Measurements from ENCODE around the gene BIVM. TPM values are rescaled to one million over a fixed set of nuclear protein-coding genes. Genes with fewer than 3 reads are reported as not detected.

The BIVM gene
- total and polyA plus RNA-seq, 2 of the 4 experiments (the other 2 are of a cell fraction) = 7.2 to 12.2 TPM

DNA sequence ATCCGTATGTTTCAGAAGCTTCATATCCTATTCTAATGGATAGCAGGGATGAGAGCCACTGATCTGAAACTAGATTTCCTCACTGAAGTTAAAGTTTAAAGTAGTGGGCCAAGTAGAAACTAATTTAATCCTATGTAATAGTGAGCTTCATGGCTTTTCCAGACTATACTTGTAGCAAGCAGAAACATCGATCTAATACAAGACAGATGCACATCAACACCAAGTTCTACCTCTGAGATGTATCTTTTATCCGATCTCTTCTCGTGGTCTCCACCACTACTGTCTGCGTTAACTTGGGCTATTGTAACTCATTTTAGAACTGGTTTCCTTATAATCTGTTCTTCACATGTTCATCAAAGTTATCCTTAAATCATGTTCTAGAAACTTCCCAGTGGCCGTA is 50.0 kb downstream of the BIVM start (continued):
- TF ChIP-seq FOS (IDR thresholded peaks at IDR 0.05; ENCODE audit: low read depth, low read length) = no peak

DNA sequence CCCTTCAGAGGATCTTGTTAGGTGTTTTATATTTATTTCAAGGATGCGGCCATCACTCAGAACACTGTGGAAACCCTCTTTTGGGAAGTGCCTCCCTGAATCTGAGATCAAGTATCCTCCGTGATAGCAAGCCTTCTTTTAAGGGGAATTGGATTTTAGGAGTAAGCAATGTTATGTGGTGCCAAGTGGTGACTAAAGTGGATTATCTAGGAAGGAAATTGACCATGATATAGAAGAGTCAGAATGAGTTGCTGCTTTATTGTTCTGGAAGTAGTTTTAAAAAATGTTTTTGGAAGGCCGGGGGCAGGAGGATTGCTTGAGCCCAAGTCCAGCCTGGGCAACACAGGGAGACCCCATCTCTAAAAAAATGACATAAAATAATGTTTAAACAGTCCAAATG is 53.6 kb downstream of the BIVM start:
- ChIA-PET CTCF (no interaction called here), POLR2A (ENCODE audit: unreplicated experiment) (no interaction called here)
- no peak overlapping the region for H2BK5ac ChIP-seq (ENCODE audit: low read depth, low read length, poor library complexity, severe bottlenecking)
- no peak overlapping the region for H3K14ac ChIP-seq (replicated peaks; ENCODE audit: low read depth, low read length)
- no peak overlapping the region for H3K18ac ChIP-seq (ENCODE audit: low read depth, low read length)
- H3K9me3 ChIP-seq (ENCODE audit: control insufficient read depth, insufficient read depth, low read length) = no peaks in the 10 kb centered on the region
- WGBS, 2 experiments (ENCODE audit: extremely low coverage in 2 of 2, insufficient read length in 1 of 2) = 100% methylated on average over 1 of the region's 3 CpGs; no CpG with 5 or more reads in 1 of the 2 experiments
- peaks cover 22% of the 10 kb centered on the region for H3K36me3 ChIP-seq (ENCODE audit: control insufficient read depth, insufficient read depth, low read length)
- no peak overlapping the region for H2BK20ac ChIP-seq (ENCODE audit: low read depth, low read length)
- peaks cover 10 to 17% of the 10 kb centered on the region in 2 experiments for H3K79me1 ChIP-seq (ENCODE audit: low read depth in 1 of 2, low read length in 2 of 2)
- no peak overlapping the region for H3K56ac ChIP-seq (ENCODE audit: extremely low read depth, insufficient read depth, low read length)
- no peak overlapping the region for H2AK9ac ChIP-seq (replicated peaks; ENCODE audit: low read depth, low read length, poor library complexity)
- H2BK15ac ChIP-seq (ENCODE audit: low read depth, low read length) = no peak overlapping the region
- peaks cover 3% of the 10 kb centered on the region for H3K4me1 ChIP-seq (ENCODE audit: control insufficient read depth, insufficient read depth, low read length)
- H3K4ac ChIP-seq (ENCODE audit: low read depth, low read length) = no peak overlapping the region
- H4K5ac ChIP-seq (ENCODE audit: low read depth, low read length) = no peak overlapping the region
- dilution Hi-C loops (cut with HindIII; ENCODE audit: low sequenced_read_pairs, unreplicated experiment) = no loop called here
- H3K9me1 ChIP-seq (ENCODE audit: insufficient read depth, low read length) = no peaks in the 10 kb centered on the region
- in situ Hi-C loops (cut with MboI; ENCODE audit: low sequenced_read_pairs) = loop anchor here (5.0 kb wide), 1 partner anchor 275 kb away; no protein-coding TSS in a partner anchor
- H2AFZ ChIP-seq (replicated peaks; ENCODE audit: low read length, poor library complexity) = no peak overlapping the region
- no peak overlapping the region for H4K91ac ChIP-seq (ENCODE audit: insufficient read depth, low read depth, low read length)
- H4K8ac ChIP-seq (ENCODE audit: low read depth in 2 of 2, low read length in 2 of 2) = no peak overlapping the region
- H2AK5ac ChIP-seq (ENCODE audit: low read depth, low read length) = no peak overlapping the region
- H3K27me3 ChIP-seq (ENCODE audit: control insufficient read depth, insufficient read depth, low read length) = no peaks in the 10 kb centered on the region
- TF ChIP-seq CEBPB (IDR thresholded peaks at IDR 0.05; ENCODE audit: low read depth, low read length) (no peak), MXI1 (IDR thresholded peaks at IDR 0.05; ENCODE audit: borderline replicate concordance, low read depth, low read length) (no peak), BHLHE40 (IDR thresholded peaks at IDR 0.05; ENCODE audit: low read depth, low read length) (no peak), CTCF (conservative IDR thresholded peaks at IDR 0.05; ENCODE audit: low read depth, low read length) (no peak), SMC3 (IDR thresholded peaks at IDR 0.05; ENCODE audit: low read depth, low read length) (no peak), POLR2A (IDR thresholded peaks at IDR 0.05; ENCODE audit: low read depth, low read length) (no peak), RCOR1 (IDR thresholded peaks at IDR 0.05; ENCODE audit: insufficient replicate concordance, low read length) (no peak), RAD21 (IDR thresholded peaks at IDR 0.05; ENCODE audit: low read length) (no peak), CHD1 (IDR thresholded peaks at IDR 0.05; ENCODE audit: low read depth, low read length) (no peak)
- no peak overlapping the region for H3K4me3 ChIP-seq (ENCODE audit: insufficient read depth, low read depth, low read length)
- no peak overlapping the region for H3K4me2 ChIP-seq (ENCODE audit: low read depth, low read length)
- BruUV-seq (replicated peaks) = no TSS peak
- H2BK120ac ChIP-seq (ENCODE audit: low read depth, low read length) = no peak overlapping the region
- H3K23ac ChIP-seq (ENCODE audit: low read depth, low read length) = no peak overlapping the region
- ATAC-seq (ENCODE audit: low read depth) = no peak
- intact Hi-C loops (cut with micrococcal nuclease) = no loop called here
- no peak for DNase-seq
- H3K27ac ChIP-seq (ENCODE audit: insufficient read depth, low read length) = no peak overlapping the region
- H4K20me1 ChIP-seq (ENCODE audit: insufficient read depth, low read length) = peaks cover 8% of the 10 kb centered on the region; the same call in 1 of the 2 replicates
- no peak overlapping the region for H3K9ac ChIP-seq (ENCODE audit: low read depth, low read length)
